ENCODE measurements around the gene ABHD11. TPM values are rescaled to one million over a fixed set of nuclear protein-coding genes. Genes with fewer than 3 reads are reported as not detected.

The ABHD11 gene
- total RNA-seq, 2 donors from 2014 or later: 89.5 to 131 TPM

Small RNA genes lying within 50 kb of the gene (microRNA-seq; reads per million reads assigned to microRNA genes)
- gene MIR4284: 0 reads per million in 2 donors

Other genes with a start within 250 kb of the ABHD11 start
- 10 to 100 TPM; 37.7 to 42.6 TPM for gene BAZ1B, start 216.5 kb downstream of the ABHD11 start, total RNA-seq
- gene BCL7B, start 181.1 kb downstream of the ABHD11 start, total RNA-seq: 10 to 100 TPM; 59.0 to 60.8 TPM
- 10 to 100 TPM; 30.8 to 36.3 TPM for gene TBL2, start 160.2 kb downstream of the ABHD11 start, total RNA-seq
- 10 to 100 TPM; 13.2 to 23.3 TPM for gene MLXIPL, start 114.3 kb downstream of the ABHD11 start, total RNA-seq
- gene VPS37D, start 71.0 kb downstream of the ABHD11 start, total RNA-seq: under 1 TPM; 0.70 to 0.78 TPM
- gene DNAJC30, start 55.3 kb downstream of the ABHD11 start, total RNA-seq: 10 to 100 TPM in 1 of 2 donors, 1 to 10 TPM in 1; 8.5 to 10.0 TPM
- 10 to 100 TPM; 39.0 to 48.2 TPM for gene BUD23, start 55.2 kb downstream of the ABHD11 start, total RNA-seq
- gene STX1A, start 19.1 kb downstream of the ABHD11 start, total RNA-seq: 1 to 10 TPM; 4.7 to 6.9 TPM
- gene CLDN3, start 31.5 kb upstream of the ABHD11 start, total RNA-seq: 100 to 1,000 TPM; 566 to 781 TPM
- gene CLDN4, start 92.2 kb upstream of the ABHD11 start, total RNA-seq: 1,000 to 10,000 TPM; 1,078 to 1,246 TPM
- 1 to 10 TPM; 3.7 to 3.8 TPM for gene METTL27, start 103.7 kb upstream of the ABHD11 start, total RNA-seq
- gene TMEM270, start 122.4 kb upstream of the ABHD11 start, total RNA-seq: not detected